ENCODE data around the gene RGMA.

The RGMA gene

DNA sequence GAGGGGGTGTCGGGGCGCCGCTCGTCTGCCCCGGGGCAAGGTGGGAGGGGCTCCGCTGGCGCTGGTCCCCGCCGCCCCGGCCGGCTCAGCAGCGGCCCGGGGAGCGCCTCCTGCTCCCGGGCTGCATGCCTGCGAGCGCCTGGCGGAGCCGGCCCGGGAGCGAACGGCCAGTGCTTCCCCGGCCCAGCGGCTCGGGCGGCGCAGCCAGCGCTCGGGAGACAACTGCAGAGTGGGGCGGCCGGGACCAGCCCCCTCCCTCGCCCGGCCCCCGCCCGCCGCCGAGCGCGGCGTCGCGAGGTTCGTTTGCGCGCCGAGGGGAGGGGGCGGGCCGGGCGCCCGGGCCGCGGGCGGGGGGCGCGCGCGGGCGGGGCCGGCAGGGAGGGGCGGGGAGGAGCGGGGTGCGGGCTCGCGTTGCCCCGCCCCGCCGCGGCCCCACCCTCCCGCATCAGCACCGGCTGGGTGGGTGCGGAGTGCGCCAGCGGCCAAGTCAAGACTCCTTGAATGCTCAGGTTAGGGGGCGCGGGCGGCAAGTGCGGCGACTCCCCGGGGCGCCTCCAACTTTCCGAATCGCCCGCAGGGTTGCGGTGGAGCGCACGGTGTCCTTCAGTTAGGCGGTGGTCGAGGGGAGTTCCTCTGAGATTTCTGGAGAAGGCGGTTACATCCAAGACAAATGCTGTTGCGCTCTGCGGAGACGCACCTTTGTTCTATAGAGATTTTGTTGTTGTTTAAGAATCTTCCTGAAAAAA lies at the start of gene RGMA:
Gene RGMA, minus strand, starts transcription at position 231 of the 746 bp plus-strand sequence. CDS start 279 bp downstream, outside the sequence.
- Histone ChIP-seq H3K9me3 (ENCODE audit: control insufficient read depth, low read depth, low read length) (no peaks in the 10 kb centered on the region), H3K27ac (ENCODE audit: low read length) (no peak within 1 kb of the TSS), H3K9ac (ENCODE audit: low read length) (peak within 1 kb of the TSS; percentile 41), H3K4me3 (ENCODE audit: low read length) (peak within 1 kb of the TSS; percentile 72), H3K27me3 (ENCODE audit: control insufficient read depth, insufficient read depth, low read length) (peaks cover 54% of the 10 kb centered on the region), H3K4me1 (ENCODE audit: control insufficient read depth, low read depth, low read length) (peaks cover 5% of the 10 kb centered on the region), H3K36me3 (ENCODE audit: control insufficient read depth, low read depth, low read length) (no peaks in the 10 kb centered on the region)

- no peaks in the 10 kb centered on the region for H3K36me3 ChIP-seq (ENCODE audit: control insufficient read depth, low read depth, low read length)
- no peak overlapping the region for H3K4me3 ChIP-seq (ENCODE audit: low read length)
- H3K9ac ChIP-seq (ENCODE audit: low read length) = no peak overlapping the region
- H3K9me3 ChIP-seq (ENCODE audit: control insufficient read depth, low read depth, low read length) = no peaks in the 10 kb centered on the region
- no peak overlapping the region for H3K27ac ChIP-seq (ENCODE audit: low read length)
- peaks cover 13% of the 10 kb centered on the region for H3K4me1 ChIP-seq (ENCODE audit: control insufficient read depth, low read depth, low read length)
- H3K27me3 ChIP-seq (ENCODE audit: control insufficient read depth, insufficient read depth, low read length) = peaks cover 10% of the 10 kb centered on the region
These were observed 47.6 kb upstream of the RGMA start for GRCh38 chr15:93136606-93137005.

- Histone ChIP-seq H3K27me3 (ENCODE audit: control insufficient read depth, insufficient read depth, low read length) (peaks cover 10% of the 10 kb centered on the region), H3K4me1 (ENCODE audit: control insufficient read depth, low read depth, low read length) (peaks cover 13% of the 10 kb centered on the region), H3K27ac (ENCODE audit: low read length) (no peak overlapping the region), H3K4me3 (ENCODE audit: low read length) (no peak overlapping the region), H3K36me3 (ENCODE audit: control insufficient read depth, low read depth, low read length) (no peaks in the 10 kb centered on the region), H3K9ac (ENCODE audit: low read length) (no peak overlapping the region), H3K9me3 (ENCODE audit: control insufficient read depth, low read depth, low read length) (no peaks in the 10 kb centered on the region)
These were observed 47.0 kb upstream of the RGMA start for GRCh38 chr15:93135997-93136397.

- Histone ChIP-seq H3K27ac (ENCODE audit: low read length) (no peak overlapping the region), H3K4me3 (ENCODE audit: low read length) (no peak overlapping the region), H3K9ac (ENCODE audit: low read length) (no peak overlapping the region), H3K4me1 (ENCODE audit: control insufficient read depth, low read depth, low read length) (peaks cover 13% of the 10 kb centered on the region), H3K27me3 (ENCODE audit: control insufficient read depth, insufficient read depth, low read length) (peaks cover 10% of the 10 kb centered on the region), H3K36me3 (ENCODE audit: control insufficient read depth, low read depth, low read length) (no peaks in the 10 kb centered on the region), H3K9me3 (ENCODE audit: control insufficient read depth, low read depth, low read length) (no peaks in the 10 kb centered on the region)
These were observed 46.4 kb upstream of the RGMA start for GRCh38 chr15:93135459-93135858.

GRCh38 chr15:93131485-93132095 lies 42.6 kb upstream of the RGMA start:
- Histone ChIP-seq H3K9me3 (ENCODE audit: control insufficient read depth, low read depth, low read length) (no peaks in the 10 kb centered on the region), H3K36me3 (ENCODE audit: control insufficient read depth, low read depth, low read length) (no peaks in the 10 kb centered on the region)

GRCh38 chr15:93129702-93130488 lies 40.9 kb upstream of the RGMA start:
- Histone ChIP-seq H3K4me1 (ENCODE audit: control insufficient read depth, low read depth, low read length) (no peaks in the 10 kb centered on the region), H3K27ac (ENCODE audit: low read length) (no peak overlapping the region), H3K9me3 (ENCODE audit: control insufficient read depth, low read depth, low read length) (no peaks in the 10 kb centered on the region), H3K27me3 (ENCODE audit: control insufficient read depth, insufficient read depth, low read length) (no peaks in the 10 kb centered on the region), H3K9ac (ENCODE audit: low read length) (no peak overlapping the region), H3K36me3 (ENCODE audit: control insufficient read depth, low read depth, low read length) (no peaks in the 10 kb centered on the region), H3K4me3 (ENCODE audit: low read length) (no peak overlapping the region)

More at GRCh38 chr15:93131485-93132095, 42.6 kb upstream of the RGMA start:
- H3K27me3 ChIP-seq (ENCODE audit: control insufficient read depth, insufficient read depth, low read length) = peaks cover 2% of the 10 kb centered on the region
- H3K27ac ChIP-seq (ENCODE audit: low read length) = no peak overlapping the region
- H3K4me1 ChIP-seq (ENCODE audit: control insufficient read depth, low read depth, low read length) = peaks cover 9% of the 10 kb centered on the region
- H3K9ac ChIP-seq (ENCODE audit: low read length) = no peak overlapping the region
- no peak overlapping the region for H3K4me3 ChIP-seq (ENCODE audit: low read length)

DNA sequence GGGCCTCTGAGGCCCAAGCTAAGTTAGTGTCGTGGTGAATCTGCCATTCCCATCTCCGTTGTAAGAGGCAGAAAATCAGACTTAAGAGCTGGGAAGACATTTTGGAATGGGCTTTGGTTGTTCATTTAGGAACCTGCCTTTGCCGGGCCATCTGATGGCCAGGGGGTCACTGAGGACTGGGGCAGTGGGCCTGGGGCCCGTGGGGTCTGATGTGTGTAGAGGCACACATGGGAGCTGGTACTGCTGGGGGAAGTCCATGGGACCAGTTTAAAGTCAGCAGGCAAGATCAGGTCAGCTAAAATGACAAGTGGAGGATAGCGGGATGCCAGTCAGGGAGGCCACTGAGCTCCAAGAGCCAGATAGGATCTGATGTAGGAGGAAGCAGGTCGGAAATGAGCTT lies 38.3 kb upstream of the RGMA start:
- no peak overlapping the region for H3K4me3 ChIP-seq (ENCODE audit: low read length)
- no peak overlapping the region for H3K9ac ChIP-seq (ENCODE audit: low read length)
- no peak overlapping the region for H3K27ac ChIP-seq (ENCODE audit: low read length)
- no peaks in the 10 kb centered on the region for H3K36me3 ChIP-seq (ENCODE audit: control insufficient read depth, low read depth, low read length)
- H3K4me1 ChIP-seq (ENCODE audit: control insufficient read depth, low read depth, low read length) = no peaks in the 10 kb centered on the region
- H3K9me3 ChIP-seq (ENCODE audit: control insufficient read depth, low read depth, low read length) = no peaks in the 10 kb centered on the region
- no peaks in the 10 kb centered on the region for H3K27me3 ChIP-seq (ENCODE audit: control insufficient read depth, insufficient read depth, low read length)

DNA sequence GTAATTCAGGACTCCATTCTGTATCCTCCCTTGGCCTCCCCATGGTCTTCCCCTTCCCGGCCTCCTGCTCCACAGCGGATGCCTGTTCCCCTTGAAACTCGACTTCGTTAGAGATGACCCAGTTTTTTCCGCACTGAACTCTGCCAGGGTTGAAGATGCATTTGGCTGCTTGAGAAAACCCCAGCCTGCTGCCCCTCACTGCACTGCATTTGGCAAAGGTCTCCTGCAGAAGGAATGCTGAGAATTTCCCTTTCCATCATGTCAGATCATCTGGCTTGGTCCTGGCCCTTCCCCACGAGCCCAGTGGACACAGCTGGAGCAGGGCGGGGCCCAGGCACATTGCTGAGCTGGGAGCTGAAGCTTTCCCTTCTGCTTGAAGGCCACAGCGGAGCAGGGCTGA lies 37.6 kb upstream of the RGMA start:
- no peaks in the 10 kb centered on the region for H3K36me3 ChIP-seq (ENCODE audit: control insufficient read depth, low read depth, low read length)
- H3K27me3 ChIP-seq (ENCODE audit: control insufficient read depth, insufficient read depth, low read length) = no peaks in the 10 kb centered on the region
- H3K9me3 ChIP-seq (ENCODE audit: control insufficient read depth, low read depth, low read length) = no peaks in the 10 kb centered on the region
- H3K9ac ChIP-seq (ENCODE audit: low read length) = no peak overlapping the region
- H3K4me3 ChIP-seq (ENCODE audit: low read length) = no peak overlapping the region
- H3K27ac ChIP-seq (ENCODE audit: low read length) = no peak overlapping the region
- H3K4me1 ChIP-seq (ENCODE audit: control insufficient read depth, low read depth, low read length) = no peaks in the 10 kb centered on the region

DNA sequence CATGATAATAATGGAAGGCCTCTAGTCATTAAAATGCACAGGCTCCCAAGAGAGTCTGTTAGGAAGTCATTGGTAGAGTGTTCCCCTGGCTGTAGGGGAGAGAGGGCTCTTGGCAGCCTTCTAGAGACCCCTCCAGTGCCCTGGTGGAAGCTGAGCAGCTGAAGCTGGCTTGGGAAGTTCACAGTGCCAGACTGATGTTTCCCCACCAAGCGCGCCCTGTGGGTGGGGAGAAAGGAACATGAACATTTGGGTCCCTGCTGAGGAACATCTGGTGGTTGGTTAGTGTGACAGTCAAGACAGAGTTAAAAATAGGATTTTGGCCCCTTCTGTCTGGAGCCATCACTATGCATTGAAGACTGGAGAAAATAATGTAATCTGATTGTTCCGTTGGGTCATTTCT lies 37.1 kb upstream of the RGMA start:
- no peaks in the 10 kb centered on the region for H3K4me1 ChIP-seq (ENCODE audit: control insufficient read depth, low read depth, low read length)
- H3K27ac ChIP-seq (ENCODE audit: low read length) = no peak overlapping the region
- H3K4me3 ChIP-seq (ENCODE audit: low read length) = no peak overlapping the region
- H3K36me3 ChIP-seq (ENCODE audit: control insufficient read depth, low read depth, low read length) = no peaks in the 10 kb centered on the region
- no peak overlapping the region for H3K9ac ChIP-seq (ENCODE audit: low read length)
- H3K9me3 ChIP-seq (ENCODE audit: control insufficient read depth, low read depth, low read length) = no peaks in the 10 kb centered on the region
- no peaks in the 10 kb centered on the region for H3K27me3 ChIP-seq (ENCODE audit: control insufficient read depth, insufficient read depth, low read length)

GRCh38 chr15:93124126-93124525 lies 35.1 kb upstream of the RGMA start:
- no peak overlapping the region for H3K4me3 ChIP-seq (ENCODE audit: low read length)
- H3K27me3 ChIP-seq (ENCODE audit: control insufficient read depth, insufficient read depth, low read length) = no peaks in the 10 kb centered on the region
- no peak overlapping the region for H3K9ac ChIP-seq (ENCODE audit: low read length)
- H3K36me3 ChIP-seq (ENCODE audit: control insufficient read depth, low read depth, low read length) = no peaks in the 10 kb centered on the region
- no peak overlapping the region for H3K27ac ChIP-seq (ENCODE audit: low read length)
- no peaks in the 10 kb centered on the region for H3K4me1 ChIP-seq (ENCODE audit: control insufficient read depth, low read depth, low read length)
- H3K9me3 ChIP-seq (ENCODE audit: control insufficient read depth, low read depth, low read length) = no peaks in the 10 kb centered on the region

- H3K27ac ChIP-seq (ENCODE audit: low read length) = no peak overlapping the region
- H3K9me3 ChIP-seq (ENCODE audit: control insufficient read depth, low read depth, low read length) = no peaks in the 10 kb centered on the region
- H3K4me3 ChIP-seq (ENCODE audit: low read length) = no peak overlapping the region
- no peaks in the 10 kb centered on the region for H3K36me3 ChIP-seq (ENCODE audit: control insufficient read depth, low read depth, low read length)
- no peak overlapping the region for H3K9ac ChIP-seq (ENCODE audit: low read length)
- H3K4me1 ChIP-seq (ENCODE audit: control insufficient read depth, low read depth, low read length) = no peaks in the 10 kb centered on the region
- H3K27me3 ChIP-seq (ENCODE audit: control insufficient read depth, insufficient read depth, low read length) = no peaks in the 10 kb centered on the region
These were observed 33.2 kb upstream of the RGMA start for GRCh38 chr15:93121973-93122910.
